Effector CD4-positive, alpha-beta T cell (primary cell): ENCODE results near the gene SNAPC2.
"Not testable (repeated sequence)": the region's sequence is repeated elsewhere in the genome, so short reads cannot be mapped to it uniquely, and the experiment has no call there.

Source experiments
- DNase-seq: peaks from one replicate; pipeline ENCODE4 v3.0.0-alpha.2; 2020

The SNAPC2 gene

DNA sequence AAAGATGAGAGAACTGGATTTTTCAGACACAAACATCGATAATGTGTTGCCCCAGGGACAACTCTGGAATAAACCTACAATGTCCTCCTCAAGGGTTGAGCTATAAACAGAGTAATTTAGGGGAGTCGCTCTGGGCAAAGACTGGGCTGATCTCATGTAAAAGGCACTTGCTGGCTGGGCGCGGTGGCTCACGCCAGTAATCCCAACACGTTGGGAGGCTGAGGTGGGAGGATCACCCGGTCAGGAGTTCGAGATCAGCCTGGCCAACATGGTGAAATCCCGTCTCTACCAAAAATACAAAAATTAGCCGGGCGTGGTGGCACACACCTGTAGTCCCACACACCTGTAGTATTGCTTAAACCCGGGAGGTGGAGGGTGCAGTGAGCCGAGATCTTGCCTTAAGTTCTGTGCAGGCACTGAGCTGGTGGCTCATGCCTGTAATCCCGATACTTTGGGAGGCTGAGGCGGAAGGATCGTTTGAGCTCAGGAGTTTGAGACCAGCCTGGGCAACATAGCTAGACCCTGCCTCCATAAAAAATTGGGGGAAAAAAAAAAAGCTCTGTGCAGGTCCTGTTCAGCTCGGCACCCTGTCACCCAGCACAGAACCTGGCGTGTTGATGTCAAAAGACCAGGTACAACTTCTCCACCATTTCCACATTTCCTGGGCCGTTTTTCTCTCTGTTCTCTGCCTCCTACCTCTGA, 21.9 kb downstream of the SNAPC2 start:
- no peak for DNase-seq

GRCh38 chr19:7942981-7943443, 22.9 kb downstream of the SNAPC2 start:
- no peak for DNase-seq

GRCh38 chr19:7943444-7944176, 23.5 kb downstream of the SNAPC2 start, which contains the start of gene TIMM44:
Gene TIMM44 (minus strand): TSS chr19:7943666. CDS start chr19:7943651, 15 bp downstream.
- DNase-seq: peak; percentile 97

- DNase-seq: peak; percentile 81
Measured at GRCh38 chr19:7944177-7944761, 24.1 kb downstream of the SNAPC2 start.

DNA sequence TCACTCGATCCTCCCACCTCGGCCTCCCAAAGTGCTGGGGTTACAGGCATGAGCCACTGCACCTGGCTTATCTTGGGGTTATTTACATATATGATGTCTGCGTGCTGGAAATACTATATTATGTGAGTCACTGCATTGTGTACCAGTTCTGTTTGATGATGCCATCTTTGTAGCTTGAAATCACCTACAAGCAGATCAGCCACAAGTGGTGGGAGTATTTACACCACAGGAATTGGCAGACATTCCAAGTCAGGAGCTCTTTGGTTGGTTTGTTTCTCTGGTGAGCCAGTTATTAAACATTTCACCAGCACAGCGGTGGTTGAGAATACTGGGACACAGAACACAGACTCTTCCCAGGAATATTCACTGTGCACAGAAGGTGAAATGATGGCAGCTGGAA, 27.8 kb downstream of the SNAPC2 start:
- no peak for DNase-seq

GRCh38 chr19:7953060-7953459, 32.9 kb downstream of the SNAPC2 start:
- no peak for DNase-seq

GRCh38 chr19:7953576-7953975, 33.4 kb downstream of the SNAPC2 start:
- DNase-seq: no peak

GRCh38 chr19:7955696-7956095, 35.6 kb downstream of the SNAPC2 start:
- no peak for DNase-seq

DNA sequence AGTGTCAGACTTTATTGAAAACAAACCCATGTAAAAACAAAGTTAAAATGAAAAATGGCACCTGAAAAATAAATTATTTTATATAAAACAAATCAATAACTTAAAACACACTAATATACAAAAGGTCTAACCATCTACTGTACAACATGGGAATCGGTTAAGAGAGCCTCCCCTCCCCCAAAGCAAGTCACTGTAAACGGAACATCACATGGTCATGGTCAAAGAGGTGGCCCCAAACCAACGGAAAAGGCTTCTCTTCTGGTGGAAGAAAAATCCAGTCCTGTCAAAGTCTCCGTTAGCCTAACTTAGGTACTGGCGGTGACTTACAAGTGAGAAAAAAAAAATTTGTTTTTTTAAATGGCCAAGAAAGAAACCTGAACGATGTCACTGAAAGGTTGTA, 39.1 kb downstream of the SNAPC2 start:
- DNase-seq: no peak

- not testable (repeated sequence) for DNase-seq
Measured at GRCh38 chr19:7961082-7961481, 40.9 kb downstream of the SNAPC2 start.

GRCh38 chr19:7961920-7962626, 41.9 kb downstream of the SNAPC2 start:
- no peak for DNase-seq

GRCh38 chr19:7962644-7963268, 42.6 kb downstream of the SNAPC2 start:
- DNase-seq: no peak

- no peak for DNase-seq
Measured at GRCh38 chr19:7963566-7963965, 43.4 kb downstream of the SNAPC2 start.

- DNase-seq: no peak
Measured at GRCh38 chr19:7965259-7965841, 45.2 kb downstream of the SNAPC2 start.

DNA sequence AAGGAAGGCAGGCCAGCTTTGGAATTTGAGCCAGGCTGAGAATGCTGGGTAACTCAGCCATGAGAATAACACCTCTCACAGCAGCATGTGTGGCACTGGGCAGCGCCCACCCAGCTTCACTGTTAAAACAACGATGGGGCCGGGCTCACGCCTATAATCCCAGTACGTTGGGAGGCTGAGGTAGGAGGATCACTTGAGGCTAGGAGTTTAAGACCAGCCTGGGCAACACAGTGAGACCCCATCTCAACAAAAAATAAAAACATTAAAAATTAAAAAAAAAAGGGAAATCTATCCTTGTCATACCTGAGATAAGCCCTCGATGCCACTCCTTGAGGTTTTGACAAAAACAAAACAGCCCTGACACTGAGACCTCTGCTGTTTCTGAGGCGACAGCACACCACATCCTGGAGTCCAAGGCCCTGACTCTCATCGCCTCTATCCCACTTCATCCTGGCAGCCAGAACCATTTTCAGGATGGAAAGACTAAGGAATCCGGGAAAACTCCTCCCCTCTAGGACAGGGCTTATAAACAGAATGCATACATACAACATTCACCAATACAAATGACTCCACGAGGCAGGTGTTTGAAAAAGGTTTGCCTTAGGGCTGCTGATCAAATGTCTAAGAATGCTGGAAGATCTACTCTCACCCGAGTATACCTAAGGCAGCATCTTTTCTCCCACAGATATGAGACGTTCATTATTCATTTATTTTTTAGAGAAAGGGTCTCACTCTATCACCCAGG, 46.0 kb downstream of the SNAPC2 start:
- DNase-seq: no peak

- no peak for DNase-seq
Measured at GRCh38 chr19:7968008-7968795, 48.1 kb downstream of the SNAPC2 start.

DNA sequence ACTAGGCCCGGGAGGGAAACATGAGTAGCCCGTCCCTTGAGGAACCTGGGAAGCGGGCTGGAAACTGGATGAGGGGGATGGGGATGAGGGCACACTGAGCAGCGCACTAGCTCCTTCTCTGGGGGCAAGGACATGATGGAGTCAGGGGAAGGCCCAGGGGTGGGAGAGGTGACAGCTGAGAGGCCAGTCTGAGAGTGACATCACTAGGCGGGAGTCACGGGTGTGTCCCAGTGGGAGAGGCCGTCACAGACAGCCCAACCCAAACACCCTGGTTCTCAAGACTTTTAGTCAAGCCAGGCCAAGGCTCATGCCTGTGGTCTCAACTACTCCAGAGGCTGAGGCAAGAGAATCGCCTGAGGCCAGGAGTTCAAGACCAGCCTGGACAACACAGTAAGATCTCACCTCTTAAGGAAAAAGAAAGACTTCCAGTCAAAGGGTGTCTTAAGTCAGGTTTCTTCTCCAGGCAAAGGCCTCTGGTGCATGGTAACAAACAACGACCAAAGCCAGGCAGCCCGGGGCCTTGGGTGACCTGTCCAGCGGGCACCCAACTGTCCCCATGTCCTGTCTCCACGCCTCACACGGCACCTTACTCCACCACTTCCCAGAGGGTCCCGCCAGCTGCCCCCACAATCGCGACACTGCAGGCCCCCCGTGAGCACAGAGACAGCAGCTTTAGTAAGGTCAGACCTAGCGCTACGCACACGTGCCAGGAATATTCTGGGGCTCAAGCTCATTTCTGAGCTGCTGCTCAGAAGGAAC, 48.8 kb downstream of the SNAPC2 start:
- no peak for DNase-seq

GRCh38 chr19:7969555-7969939, 49.4 kb downstream of the SNAPC2 start:
- DNase-seq: no peak

GRCh38 chr19:7970716-7971448, 50.7 kb downstream of the SNAPC2 start:
- DNase-seq: no peak
